Esophagus (tissue), 2 donors: ENCODE results near the gene TBL1X. TPM values are rescaled to one million over a fixed set of nuclear protein-coding genes. Genes with fewer than 3 reads are reported as not detected.

Source experiments
- H3K27ac ChIP-seq, 2 donors: one replicate each; pipeline ENCODE4 v1.5.1; 2013; ENCODE audit warnings: low read depth in 2 of 2, mild to moderate bottlenecking in 2 of 2, inconsistent platforms in 1 of 2, low read length in 1 of 2, moderate library complexity in 1 of 2
- H3K27me3 ChIP-seq, 2 donors: one replicate each; pipeline ENCODE4 v1.6.1; 2013; ENCODE audit warnings: low read length in 2 of 2, control low read depth in 1 of 2, mild to moderate bottlenecking in 1 of 2; ENCODE audit not compliant: insufficient read depth in 2 of 2, control insufficient read depth in 1 of 2
- H3K36me3 ChIP-seq, 2 donors: one replicate each; pipeline ENCODE4 v1.6.1; 2013; ENCODE audit warnings: low read length in 1 of 2; ENCODE audit not compliant: control insufficient read depth in 2 of 2, insufficient read depth in 2 of 2
- H3K4me1 ChIP-seq, 2 donors: one replicate each; pipeline ENCODE4 v1.6.1; 2013; ENCODE audit warnings: low read length in 1 of 2; ENCODE audit not compliant: control insufficient read depth in 2 of 2, insufficient read depth in 2 of 2
- H3K4me3 ChIP-seq, 2 donors: one replicate each; pipeline ENCODE4 v1.5.1; 2013; ENCODE audit warnings: low read length in 2 of 2, mild to moderate bottlenecking in 2 of 2, low read depth in 1 of 2, moderate library complexity in 1 of 2
- H3K9me3 ChIP-seq, 2 donors: one replicate each; pipeline ENCODE4 v1.6.1; 2013; ENCODE audit warnings: mild to moderate bottlenecking in 2 of 2, low read depth in 1 of 2, low read length in 1 of 2, moderate library complexity in 1 of 2; ENCODE audit not compliant: control insufficient read depth in 2 of 2, insufficient read depth in 1 of 2
- WGBS, 2 donors: extraction: QIAGEN DNeasy Blood & Tissue Kit; methylation state at CpG; one replicate each; pipeline ENCODE4 v1.1.7; 2013; 5-methylcytosine and 5-hydroxymethylcytosine counted together
- polyA plus RNA-seq, 2 donors: library from polyadenylated mRNA; stranded (reverse); fragments of 200-250 nt; gene quantifications; one replicate each; pipeline ENCODE4 v1.2.3, GENCODE V29; 2013
- donor health status: healthy with polysubstance abuse.
- donor health status: Bipolar disorder and iron deficiency.

Gene TBL1X
- polyA plus RNA-seq, 2 donors, result 3.7 to 5.8 TPM

DNA sequence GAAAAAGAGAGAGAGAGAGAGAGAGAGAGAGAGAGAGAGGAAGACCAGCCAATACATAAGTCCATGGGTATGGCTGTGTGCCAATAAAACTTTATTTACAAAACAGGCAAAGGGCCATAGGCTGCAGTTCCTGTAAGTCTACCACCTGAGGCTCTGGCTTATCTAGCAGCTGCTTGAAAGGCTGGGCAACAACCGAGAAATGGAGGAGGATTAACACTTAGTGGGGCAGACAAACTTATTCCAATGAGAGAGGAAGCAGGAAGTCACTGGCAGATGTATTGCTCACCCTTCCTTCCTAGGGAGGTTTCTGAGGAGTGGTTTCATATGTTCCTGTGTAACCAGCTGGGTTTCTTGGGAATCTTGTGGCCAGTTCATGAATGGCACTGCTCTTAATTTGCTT, 305.5 kb downstream of the TBL1X start:
- Histone ChIP-seq H3K36me3 (no peaks in the 10 kb centered on the region), H3K4me3 (no peak overlapping the region), H3K4me1 (peaks cover 0 to 2% of the 10 kb centered on the region in 2 donors), H3K9me3 (peaks cover 0 to 2% of the 10 kb centered on the region in 2 donors), H3K27ac (peak overlapping the region in 1 of 2 donors; percentile 54), H3K27me3 (no peaks in the 10 kb centered on the region)
- WGBS, 2 donors, result 23 to 43% methylated on average over 1 of the region's 1 CpG

- no peaks in the 10 kb centered on the region for H3K27me3 ChIP-seq
- no peak overlapping the region for H3K27ac ChIP-seq
- H3K36me3 ChIP-seq, result no peaks in the 10 kb centered on the region
- H3K4me1 ChIP-seq, result peaks cover 0 to 2% of the 10 kb centered on the region in 2 donors
- no peaks in the 10 kb centered on the region for H3K9me3 ChIP-seq
- WGBS, 2 donors, result 83 to 88% methylated on average over 6 of the region's 6 CpGs
- no peak overlapping the region for H3K4me3 ChIP-seq
Measured at GRCh38 chrX:9772943-9773342, 308.1 kb downstream of the TBL1X start.

- Histone ChIP-seq H3K27ac (no peak overlapping the region), H3K4me3 (no peak overlapping the region), H3K9me3 (no peaks in the 10 kb centered on the region), H3K36me3 (no peaks in the 10 kb centered on the region), H3K27me3 (no peaks in the 10 kb centered on the region), H3K4me1 (peaks cover 0 to 2% of the 10 kb centered on the region in 2 donors)
- WGBS, 2 donors, result 80 to 84% methylated on average over 8 of the region's 8 CpGs
Measured at GRCh38 chrX:9775930-9776329, 311.1 kb downstream of the TBL1X start.

GRCh38 chrX:9781941-9782340, 317.1 kb downstream of the TBL1X start:
- Histone ChIP-seq H3K9me3 (peaks cover 0 to 4% of the 10 kb centered on the region in 2 donors), H3K27ac (no peak overlapping the region), H3K27me3 (no peaks in the 10 kb centered on the region), H3K4me3 (no peak overlapping the region), H3K36me3 (no peaks in the 10 kb centered on the region), H3K4me1 (no peaks in the 10 kb centered on the region)
- 71 to 77% methylated on average over 7 of the region's 7 CpGs for WGBS, 2 donors

DNA sequence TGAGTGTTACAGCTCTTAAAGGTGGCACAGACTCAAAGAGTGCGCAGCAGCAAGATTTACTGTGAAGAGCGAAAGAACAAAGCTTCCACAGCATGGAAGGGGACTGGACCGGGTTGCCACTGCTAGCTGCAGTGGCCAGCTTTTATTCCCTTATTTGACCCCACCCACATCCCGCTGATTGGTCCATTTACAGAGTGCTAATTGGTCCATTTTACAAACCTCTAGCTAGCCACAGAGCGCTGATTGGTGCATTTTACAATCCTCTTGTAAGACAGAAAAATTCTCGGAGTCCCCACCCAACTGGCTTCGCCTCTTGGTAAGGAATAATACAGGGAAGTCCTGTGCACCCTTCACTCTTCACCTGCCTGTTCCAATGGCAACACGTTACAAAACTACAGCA, 319.5 kb downstream of the TBL1X start:
- Histone ChIP-seq H3K27me3 (no peaks in the 10 kb centered on the region), H3K9me3 (peaks cover 0 to 5% of the 10 kb centered on the region in 2 donors), H3K4me3 (no peak overlapping the region), H3K27ac (no peak overlapping the region), H3K36me3 (no peaks in the 10 kb centered on the region), H3K4me1 (peaks cover 0 to 2% of the 10 kb centered on the region in 2 donors)
- 94 to 96% methylated on average over 8 of the region's 8 CpGs for WGBS, 2 donors

GRCh38 chrX:9785254-9785943, 320.5 kb downstream of the TBL1X start:
- 8 to 27% methylated on average over 28 to 58 of the region's 58 CpGs for WGBS, 2 donors
- H3K36me3 ChIP-seq, result no peaks in the 10 kb centered on the region
- no peak overlapping the region for H3K27ac ChIP-seq
- no peaks in the 10 kb centered on the region for H3K27me3 ChIP-seq
- H3K4me1 ChIP-seq, result peaks cover 0 to 2% of the 10 kb centered on the region in 2 donors
- H3K9me3 ChIP-seq, result peaks cover 0 to 5% of the 10 kb centered on the region in 2 donors
- H3K4me3 ChIP-seq, result peak overlapping the region; percentile 49 to 63

DNA sequence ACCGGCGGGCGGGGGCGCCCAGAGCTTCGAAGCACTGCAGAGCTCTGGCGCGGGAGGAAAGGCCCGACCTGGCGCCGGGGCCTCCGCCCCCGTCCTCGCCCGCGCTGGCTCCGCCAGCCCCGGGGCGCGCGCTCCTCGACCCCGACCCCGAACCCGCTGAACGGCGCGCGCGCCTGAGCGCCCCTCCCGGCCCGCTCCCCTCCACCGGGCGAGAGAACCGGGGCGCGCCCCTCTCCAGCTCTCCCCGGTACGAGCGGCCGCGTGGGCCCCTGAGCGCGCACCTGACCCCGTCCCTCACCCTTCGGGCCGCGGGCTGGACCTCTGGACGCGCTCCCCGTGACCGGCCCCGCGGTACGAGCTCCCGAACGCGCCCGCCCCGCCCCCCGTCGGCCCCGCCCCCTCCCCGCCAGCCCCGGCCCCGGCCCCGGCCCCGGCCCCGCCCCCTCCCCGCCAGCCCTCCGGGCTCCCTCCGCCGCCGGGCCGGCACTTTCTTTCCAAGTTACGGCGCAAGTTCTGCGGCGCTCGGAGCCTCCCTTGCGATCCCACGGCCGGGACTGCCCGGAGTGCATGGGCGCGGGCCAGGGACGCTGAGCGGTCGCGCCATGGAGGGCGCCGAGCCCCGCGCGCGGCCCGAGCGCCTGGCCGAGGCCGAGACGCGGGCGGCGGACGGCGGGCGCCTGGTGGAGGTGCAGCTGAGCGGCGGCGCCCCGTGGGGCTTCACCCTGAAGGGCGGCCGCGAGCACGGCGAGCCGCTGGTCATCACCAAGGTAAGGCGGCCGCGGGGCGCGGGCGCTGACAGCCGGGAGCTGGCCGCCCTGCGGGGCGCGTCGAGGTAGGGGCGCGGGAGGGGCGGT, 321.3 kb downstream of the TBL1X start, which contains the start of gene SHROOM2:
TSS of gene SHROOM2 (plus strand) at position 486 of the 854 bp plus-strand sequence. CDS start at position 603, 117 bp downstream.
- WGBS, 2 donors, result 1 to 10% methylated on average over 76 to 129 of the region's 132 CpGs
- H3K9me3 ChIP-seq, result peaks cover 0 to 5% of the 10 kb centered on the region in 2 donors
- no peaks in the 10 kb centered on the region for H3K36me3 ChIP-seq
- H3K4me3 ChIP-seq, result peak within 1 kb of the TSS; percentile 62 to 63
- H3K27me3 ChIP-seq, result no peaks in the 10 kb centered on the region
- H3K27ac ChIP-seq, result peak within 1 kb of the TSS; percentile 54 to 61
- peaks cover 0 to 2% of the 10 kb centered on the region in 2 donors for H3K4me1 ChIP-seq

DNA sequence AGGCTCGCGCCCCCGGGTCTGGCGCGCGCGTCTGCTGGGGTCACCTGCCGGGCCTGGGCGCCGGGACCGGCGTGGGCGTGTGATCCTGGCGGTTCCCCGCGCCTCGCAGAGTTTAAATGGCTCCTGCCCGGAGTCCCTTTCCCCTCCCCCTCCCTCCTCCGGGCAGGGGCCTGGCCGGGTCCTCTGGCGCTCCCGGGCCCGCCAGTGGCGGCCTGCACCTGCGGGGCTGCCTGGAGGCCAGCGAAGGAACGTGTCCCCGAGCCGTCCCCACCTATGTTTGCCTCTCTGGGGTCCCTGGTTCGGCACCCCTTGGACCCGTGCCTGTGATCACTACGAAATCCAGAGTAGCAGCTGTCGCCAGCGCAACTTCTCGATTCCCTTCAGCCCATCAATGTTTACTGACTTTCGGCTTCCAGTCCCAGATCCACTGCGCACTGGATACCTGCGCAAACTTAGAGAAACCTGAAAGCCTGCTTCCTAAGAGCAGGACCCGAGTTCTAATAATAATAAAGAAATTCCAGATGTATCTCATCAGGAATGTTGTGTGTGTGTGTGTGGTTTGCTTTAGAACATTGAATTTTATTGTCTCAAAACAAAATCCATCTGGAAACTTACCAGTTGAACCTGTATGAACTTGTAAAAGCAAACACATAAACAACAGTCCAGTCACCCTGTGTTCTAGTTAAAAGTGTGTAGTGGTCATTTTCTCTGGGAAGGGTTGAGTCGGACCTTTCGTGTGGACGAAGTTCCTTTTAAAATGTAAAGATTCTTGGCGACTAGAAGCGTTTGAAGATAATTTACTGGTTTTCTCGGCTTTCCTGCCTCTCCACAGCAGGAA, 322.2 kb downstream of the TBL1X start:
- no peaks in the 10 kb centered on the region for H3K36me3 ChIP-seq
- peak overlapping the region; percentile 62 to 63 for H3K4me3 ChIP-seq
- 4 to 18% methylated on average over 29 to 45 of the region's 45 CpGs for WGBS, 2 donors
- H3K27me3 ChIP-seq, result no peaks in the 10 kb centered on the region
- H3K9me3 ChIP-seq, result peaks cover 0 to 5% of the 10 kb centered on the region in 2 donors
- peak overlapping the region in 1 of 2 donors; percentile 61 for H3K27ac ChIP-seq
- peaks cover 0 to 2% of the 10 kb centered on the region in 2 donors for H3K4me1 ChIP-seq

GRCh38 chrX:9788911-9789310, 324.1 kb downstream of the TBL1X start:
- no peak overlapping the region for H3K27ac ChIP-seq
- WGBS, 2 donors, result 15 to 17% methylated on average over 2 of the region's 2 CpGs
- no peaks in the 10 kb centered on the region for H3K27me3 ChIP-seq
- peaks cover 0 to 5% of the 10 kb centered on the region in 2 donors for H3K9me3 ChIP-seq
- H3K4me1 ChIP-seq, result peaks cover 0 to 2% of the 10 kb centered on the region in 2 donors
- no peak overlapping the region for H3K4me3 ChIP-seq
- no peaks in the 10 kb centered on the region for H3K36me3 ChIP-seq
